Left renal pelvis (tissue), 4 donors: Measurements from ENCODE around the gene IRAK2. TPM values are rescaled to one million over a fixed set of nuclear protein-coding genes. Genes with fewer than 3 reads are reported as not detected.
"Not testable (repeated sequence)": the region's sequence is repeated elsewhere in the genome, so short reads cannot be mapped to it uniquely, and the experiment has no call there.

Experiments
- DNase-seq, 4 donors: peaks; one replicate each; pipeline ENCODE4 v3.0.0-alpha.2; 2013; ENCODE audit warnings: low read depth in 4 of 4, low spot score in 3 of 4
- polyA plus RNA-seq, 4 donors: library from polyadenylated mRNA; unstranded; fragments of 120-200 nt; gene quantifications; one replicate each; pipeline ENCODE4 v1.2.1, GENCODE V29; 2013; ENCODE audit not compliant: insufficient read length in 4 of 4

IRAK2 gene
- polyA plus RNA-seq, 4 donors, result 0.63 to 0.95 (median 0.73) TPM

DNA sequence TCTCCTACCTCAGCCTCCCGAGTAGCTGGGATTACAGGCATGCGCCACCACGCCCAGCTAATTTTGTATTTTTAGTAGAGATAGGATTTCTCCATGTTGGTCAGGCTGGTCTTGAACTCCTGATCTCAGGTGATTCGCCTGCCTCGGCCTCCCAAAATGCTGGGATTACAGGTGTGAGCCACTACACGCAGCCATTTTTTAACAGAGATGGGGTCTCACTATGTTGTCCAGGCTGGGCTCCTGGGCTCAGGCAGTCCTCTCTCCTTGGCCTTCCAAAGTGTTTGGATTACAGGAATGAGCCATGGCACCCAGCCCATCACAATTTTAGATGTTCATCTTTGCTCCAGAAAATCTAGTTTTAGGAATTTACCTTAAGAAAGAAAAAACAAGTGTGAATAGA lies 6.2 kb upstream of the IRAK2 start:
- DNase-seq, result not testable (repeated sequence)

DNA sequence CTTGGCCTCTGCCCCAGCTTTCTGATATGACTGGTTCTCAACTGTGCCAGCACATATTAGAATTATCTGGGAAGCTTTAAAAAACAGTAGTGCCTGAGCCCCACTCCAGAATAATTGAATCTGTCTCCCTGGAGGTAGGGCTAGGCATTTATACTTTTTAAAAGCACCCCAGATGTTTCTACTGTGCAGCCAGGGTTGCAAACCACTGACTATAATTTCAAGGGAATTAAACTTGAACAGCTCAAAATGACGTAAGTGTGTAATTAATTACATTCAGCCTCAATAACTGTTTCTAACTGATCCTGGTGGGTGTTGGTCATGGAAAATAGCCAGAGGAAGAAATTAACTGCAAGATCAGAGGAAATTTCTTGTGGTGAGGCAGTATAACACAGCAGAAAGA lies 4.4 kb upstream of the IRAK2 start:
- no peak for DNase-seq

DNA sequence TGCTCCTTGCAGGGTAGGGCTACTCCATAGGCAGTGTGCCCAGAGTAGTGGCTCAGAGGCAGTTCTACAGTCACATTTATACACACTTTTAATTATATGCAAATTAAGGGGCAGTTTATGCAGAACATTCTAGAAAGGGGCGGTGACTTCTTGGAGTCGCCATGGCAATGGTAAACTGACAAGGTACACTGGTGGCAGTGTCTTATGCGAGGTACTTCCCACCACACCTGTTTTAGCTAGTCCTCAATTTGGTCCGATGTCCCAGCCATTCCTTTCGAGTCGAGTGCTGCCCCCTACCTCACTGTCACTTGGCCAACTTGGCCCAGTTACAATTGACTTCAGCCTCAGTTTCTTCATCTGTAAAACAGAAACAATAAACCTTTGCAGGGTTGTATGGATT lies 3.8 kb upstream of the IRAK2 start:
- DNase-seq, result no peak

DNA sequence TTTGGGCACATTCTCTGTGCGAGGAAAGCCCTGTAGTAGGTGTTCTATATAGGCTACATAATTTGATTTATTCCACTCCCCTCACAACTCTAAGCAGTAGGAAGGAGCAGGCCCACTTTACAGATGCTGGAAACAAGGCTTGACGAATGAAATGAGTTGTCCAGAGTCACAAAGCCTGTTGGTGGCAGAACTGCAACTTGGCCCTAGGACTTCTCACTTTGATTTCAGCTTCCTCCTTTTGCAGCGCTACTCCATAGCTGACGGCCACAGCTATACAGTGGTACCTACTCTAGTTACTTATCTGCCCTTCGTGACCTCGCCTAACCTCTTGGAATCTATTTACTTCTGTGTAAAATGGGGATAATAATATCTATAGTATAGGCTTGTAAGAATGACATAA lies 2.5 kb upstream of the IRAK2 start:
- no peak for DNase-seq

DNA sequence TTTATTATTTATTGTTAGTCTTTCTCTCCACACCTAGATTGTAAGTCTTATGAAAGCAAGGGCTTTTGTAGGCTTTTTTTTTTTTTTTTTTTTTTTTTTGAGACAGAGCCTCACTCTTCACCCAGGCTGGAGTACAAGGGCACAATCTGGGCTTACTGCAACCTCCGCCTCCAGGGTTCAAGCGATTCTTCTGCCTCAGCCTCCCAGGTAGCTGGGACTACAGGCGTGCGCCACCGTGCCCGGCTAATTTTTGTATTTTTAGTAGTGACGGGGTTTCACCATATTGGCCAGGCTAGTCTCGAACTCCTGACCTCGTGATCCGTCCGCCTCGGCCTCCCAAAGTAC lies 546 bp upstream of the IRAK2 start:
- not testable (repeated sequence) for DNase-seq

DNA sequence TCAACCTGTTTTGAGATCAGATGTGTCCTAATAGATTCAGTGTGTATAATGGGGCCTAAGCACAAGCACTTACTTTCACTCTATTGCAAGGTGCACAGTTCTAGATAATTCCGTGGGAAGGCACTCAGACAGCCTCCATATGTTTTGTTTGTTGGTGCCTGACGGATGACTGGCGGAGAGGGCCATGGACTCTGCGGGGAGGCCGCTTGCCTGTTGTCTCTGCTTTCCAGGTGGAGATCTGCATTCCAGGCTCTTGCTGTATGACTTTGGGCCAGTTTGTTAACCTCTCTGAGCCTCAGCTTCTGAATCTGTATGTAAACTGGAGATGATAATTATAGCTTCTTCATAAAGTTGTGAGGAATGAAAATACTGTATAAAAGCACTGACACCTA lies 1.5 kb downstream of the IRAK2 start:
- no peak for DNase-seq

DNA sequence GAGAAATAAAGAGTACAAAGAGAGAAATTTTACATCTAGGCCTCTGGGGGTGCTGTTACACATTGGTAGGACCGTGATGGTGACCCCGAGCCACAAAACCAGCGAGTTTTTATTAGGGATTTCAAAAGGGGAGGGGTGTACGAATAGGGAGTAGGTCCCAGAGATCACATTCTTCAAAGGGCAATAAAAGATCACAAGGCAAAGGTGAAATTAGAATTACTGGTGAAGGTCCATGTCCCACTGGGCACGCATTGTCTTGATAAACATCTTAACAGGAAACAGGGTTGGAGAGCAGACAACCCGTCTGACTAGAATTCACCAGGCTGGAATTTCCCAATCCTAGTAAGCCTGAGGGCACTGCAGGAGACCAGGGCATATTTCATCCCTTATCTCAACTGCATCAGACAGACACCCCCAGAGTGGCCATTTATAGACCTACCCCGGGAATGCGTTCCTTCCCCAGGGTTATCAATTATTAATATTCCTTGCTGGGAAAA lies 4.3 kb downstream of the IRAK2 start:
- DNase-seq, result no peak

DNA sequence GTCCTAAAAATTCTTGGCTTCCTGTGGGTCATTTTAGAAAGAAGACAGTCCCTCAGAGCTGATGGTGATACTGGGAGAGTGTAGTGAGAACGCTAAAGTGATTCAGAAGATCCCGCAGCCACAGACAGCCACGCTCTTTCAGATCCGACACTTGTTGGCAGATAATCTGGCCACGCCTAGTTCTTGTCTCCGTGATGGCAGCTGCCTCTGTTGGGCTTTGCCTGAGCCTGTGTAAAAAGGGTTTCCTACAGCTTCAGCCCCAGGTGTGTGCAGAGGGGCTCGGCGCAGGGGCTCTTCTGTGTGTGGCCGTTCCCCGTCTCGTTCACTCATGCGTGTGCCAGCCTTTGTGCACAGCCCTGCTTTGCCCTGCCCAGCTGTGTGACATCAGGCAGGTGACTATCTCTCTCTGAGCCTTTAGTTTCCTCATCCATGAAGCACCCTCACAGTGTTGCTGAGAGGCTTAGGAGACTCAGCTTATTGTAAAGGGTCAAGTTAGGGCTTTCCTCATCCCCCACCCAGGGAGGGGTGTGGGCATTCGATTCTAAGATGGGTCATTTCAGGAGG lies 6.3 kb downstream of the IRAK2 start:
- no peak for DNase-seq

DNA sequence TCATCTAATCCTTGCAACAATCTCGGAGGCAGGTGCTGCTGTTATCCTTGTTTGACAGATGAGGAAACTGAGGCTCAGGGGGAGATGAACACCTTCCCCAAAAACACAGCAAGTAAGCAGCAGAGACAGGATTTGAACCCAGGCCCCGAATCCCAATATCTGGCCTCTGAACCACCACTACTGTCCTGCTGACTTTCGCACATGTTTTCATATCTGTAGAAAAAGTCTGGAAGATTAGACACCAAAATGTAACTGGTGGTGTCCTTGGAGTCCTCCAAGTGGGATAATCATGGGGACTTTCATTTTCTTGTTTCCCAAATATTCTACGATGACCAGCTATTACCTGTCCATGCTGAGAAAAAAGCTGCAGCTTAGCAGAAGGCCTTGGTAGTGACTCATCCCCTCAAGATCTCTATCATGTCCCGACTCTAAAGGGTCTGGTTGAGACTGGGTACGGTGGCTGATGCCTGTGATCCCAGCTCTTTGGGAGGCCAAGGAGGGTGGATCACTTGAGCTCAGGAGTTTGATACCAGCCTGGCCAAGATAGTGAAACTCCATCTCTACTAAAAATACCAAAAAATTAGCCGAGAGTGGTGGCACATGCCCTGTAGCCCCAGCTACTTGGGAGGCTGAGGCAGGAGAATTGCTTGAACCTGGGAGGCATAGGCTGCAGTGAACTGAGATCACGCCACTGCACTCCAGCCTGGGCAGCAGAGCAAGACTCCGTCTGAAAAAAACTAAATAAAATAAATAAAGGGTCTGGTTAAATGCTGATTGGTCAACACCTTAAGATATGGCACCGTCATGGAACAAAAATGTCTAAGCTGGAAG lies 8.6 kb downstream of the IRAK2 start:
- DNase-seq, result no peak

DNA sequence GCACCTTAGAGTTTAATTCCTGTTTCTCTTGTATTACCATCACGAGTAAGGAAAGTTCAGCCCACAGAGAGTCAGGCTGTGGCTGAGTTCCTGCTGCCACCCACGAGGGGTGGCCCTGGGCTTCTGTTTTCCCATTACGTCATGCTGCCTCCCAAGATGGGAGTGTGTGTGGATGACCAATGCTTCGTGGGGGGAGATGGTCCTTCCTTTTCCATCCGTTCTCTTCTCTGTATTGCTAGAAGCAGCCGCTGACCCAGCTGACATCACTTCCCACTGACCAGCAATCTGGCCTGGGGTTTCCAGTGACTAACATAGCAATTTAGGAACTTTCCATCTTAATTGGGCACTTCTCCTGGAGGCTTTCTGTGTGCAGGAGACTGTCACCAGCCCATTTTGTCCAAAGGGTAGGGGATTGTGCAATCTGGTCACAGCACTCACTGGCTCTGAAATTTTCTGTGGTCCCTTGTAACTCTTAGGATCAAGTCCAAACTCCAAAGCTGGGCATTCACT lies 9.3 kb downstream of the IRAK2 start:
- DNase-seq, result no peak

DNA sequence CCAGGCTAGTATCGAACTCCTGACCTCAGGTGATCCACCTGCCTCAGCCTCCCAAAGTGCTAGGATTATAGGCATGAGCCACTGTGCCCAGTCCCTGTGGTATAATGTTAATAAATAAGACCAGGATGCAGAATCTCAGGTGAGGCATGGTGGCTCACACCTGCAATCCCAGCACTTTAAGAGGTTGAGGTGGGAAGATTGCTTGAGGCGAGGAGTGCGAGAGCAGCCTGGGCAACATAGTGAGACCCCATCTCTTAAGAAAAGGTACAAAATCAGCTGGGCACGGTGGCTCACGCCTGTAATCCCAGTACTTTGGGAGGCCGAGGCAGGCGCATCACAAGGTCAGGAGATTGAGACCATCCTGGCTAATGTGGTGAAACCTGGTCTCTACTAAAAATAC lies 10.6 kb downstream of the IRAK2 start:
- not testable (repeated sequence) for DNase-seq

DNA sequence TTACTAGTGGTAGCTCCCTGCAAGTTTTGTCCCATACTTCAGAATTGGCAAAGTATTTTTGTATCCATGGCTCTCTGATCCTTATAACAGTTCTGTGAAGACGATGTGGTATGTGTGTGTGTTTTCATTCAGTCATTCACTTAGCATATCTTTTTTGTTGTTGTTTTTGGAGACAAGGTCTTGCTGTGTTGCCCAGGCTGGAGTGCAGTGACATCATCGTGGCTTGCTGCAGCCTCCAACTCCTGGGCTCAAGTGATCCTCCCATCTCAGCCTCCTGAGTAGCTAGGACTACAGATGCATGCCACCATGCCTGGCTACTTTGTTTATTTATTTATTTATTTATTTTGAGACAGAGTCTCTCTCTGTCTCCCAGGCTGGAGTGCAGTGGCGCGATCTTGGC lies 11.4 kb downstream of the IRAK2 start:
- DNase-seq, result not testable (repeated sequence)

DNA sequence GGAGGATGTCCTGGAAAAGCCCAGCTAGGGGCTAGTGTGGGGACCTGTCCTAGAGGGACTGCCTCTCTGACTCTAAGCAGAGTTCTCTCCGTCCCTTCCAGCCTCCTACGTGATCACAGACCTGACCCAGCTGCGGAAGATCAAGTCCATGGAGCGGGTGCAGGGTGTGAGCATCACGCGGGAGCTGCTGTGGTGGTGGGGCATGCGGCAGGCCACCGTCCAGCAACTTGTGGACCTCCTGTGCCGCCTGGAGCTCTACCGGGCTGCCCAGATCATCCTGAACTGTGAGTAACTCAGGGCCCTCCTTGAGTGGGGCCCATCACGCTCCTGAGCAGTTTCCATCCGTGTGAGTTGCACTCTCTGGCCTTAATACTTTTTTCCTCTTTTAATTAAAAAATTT lies 13.0 kb downstream of the IRAK2 start:
- DNase-seq, result no peak

DNA sequence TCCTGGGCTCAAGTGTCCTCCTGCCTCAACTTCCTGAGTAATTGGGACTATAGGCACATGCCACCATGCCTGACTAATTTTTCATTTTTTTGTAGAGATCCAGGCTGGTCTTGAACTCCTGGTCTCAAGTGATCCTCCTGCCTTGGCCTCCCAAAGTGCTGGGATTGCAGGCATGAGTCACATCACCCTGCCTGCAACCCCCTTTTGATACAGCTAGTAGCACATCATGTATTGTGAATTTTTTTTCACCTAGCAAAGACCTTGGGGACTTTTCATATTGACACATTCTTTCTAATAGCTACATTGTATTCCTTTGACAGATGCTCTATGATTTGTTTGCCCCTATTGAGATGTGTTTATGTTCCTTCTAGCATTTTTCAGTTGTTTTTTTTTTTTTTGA lies 14.2 kb downstream of the IRAK2 start:
- DNase-seq, result no peak

DNA sequence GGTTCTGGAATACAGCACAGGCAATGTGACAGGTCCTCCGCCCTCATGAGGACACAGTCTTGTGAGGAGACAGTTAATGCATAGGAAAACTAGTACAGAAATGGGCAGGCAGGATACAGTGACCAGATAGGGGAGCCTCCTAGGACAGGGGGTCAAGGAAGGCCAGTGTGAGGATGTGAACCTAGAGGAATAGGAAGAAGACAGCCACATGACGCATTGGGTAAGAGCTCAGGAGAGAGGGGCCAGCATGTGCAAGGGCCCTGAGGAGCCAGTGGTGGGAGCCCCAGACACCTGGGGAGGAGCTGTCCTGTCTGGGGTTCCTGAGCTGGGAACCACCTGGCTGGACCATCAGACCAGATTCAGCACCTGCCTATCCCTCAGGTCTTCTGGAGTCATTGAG lies 15.6 kb downstream of the IRAK2 start:
- no peak for DNase-seq

DNA sequence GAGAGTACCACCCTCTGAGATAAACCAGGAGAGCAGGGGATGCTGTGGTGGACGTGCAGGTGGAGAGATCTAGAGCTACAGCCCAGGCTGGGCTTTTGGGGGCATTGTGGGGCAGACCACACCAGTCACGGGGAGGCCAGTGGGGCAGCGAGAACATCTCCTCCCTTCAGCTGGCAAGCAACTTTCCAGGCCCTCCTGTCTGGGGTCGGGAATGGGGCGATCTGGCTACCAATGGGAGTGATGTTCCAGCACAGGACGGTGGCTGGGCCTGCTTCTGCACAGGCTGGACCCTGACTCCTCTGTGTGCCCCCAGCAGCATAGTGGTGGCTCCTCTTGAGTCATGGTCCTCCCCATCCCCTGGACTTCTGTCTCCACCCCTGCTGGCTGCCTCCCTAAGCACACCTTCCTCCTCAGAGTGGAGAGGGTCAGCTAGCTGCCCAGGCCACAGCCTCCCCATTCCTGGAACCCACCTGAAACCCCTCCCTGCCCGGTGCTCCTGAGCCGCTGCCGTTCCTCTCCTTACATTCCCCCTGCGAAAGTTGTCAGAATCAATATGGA lies 16.1 kb downstream of the IRAK2 start:
- DNase-seq, result no peak

DNA sequence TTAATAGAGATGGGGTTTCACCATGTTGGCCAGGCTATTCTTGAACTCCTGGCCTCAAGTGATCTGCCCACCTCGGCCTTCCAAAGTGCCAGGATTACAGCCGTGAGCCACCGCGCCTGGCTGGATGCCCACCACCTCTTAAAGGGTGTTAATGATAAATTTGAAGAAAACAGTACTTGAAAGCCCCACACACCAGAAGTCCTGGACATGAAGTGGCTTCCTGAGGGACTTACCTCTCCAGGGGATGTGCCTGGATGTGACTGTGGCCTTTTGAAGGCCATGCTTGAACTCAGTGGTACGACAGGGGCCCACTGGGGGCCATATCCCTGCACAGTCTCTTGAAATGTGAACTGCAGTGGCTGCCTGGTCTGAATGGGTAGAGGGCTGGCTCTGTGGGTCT lies 18.2 kb downstream of the IRAK2 start:
- no peak for DNase-seq

DNA sequence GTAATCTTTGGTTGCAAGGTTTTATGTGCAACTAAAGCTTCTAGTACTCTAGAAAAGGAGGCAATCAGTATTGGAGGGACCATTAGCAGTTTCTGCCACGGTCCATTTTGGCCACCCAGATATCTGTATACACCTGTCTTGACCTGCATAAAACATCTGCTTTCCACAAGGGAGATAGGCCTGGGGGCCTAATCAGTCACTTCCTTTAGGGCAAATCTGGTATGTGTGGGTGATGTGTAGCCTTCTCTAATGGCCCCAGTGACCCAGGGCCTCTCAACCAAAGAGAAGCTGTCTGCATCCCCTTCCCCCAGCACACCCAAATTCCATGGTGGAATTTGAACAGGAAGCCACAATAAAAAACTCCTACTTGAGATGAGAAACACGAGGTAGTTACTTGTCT lies 19.5 kb downstream of the IRAK2 start:
- DNase-seq, result no peak

DNA sequence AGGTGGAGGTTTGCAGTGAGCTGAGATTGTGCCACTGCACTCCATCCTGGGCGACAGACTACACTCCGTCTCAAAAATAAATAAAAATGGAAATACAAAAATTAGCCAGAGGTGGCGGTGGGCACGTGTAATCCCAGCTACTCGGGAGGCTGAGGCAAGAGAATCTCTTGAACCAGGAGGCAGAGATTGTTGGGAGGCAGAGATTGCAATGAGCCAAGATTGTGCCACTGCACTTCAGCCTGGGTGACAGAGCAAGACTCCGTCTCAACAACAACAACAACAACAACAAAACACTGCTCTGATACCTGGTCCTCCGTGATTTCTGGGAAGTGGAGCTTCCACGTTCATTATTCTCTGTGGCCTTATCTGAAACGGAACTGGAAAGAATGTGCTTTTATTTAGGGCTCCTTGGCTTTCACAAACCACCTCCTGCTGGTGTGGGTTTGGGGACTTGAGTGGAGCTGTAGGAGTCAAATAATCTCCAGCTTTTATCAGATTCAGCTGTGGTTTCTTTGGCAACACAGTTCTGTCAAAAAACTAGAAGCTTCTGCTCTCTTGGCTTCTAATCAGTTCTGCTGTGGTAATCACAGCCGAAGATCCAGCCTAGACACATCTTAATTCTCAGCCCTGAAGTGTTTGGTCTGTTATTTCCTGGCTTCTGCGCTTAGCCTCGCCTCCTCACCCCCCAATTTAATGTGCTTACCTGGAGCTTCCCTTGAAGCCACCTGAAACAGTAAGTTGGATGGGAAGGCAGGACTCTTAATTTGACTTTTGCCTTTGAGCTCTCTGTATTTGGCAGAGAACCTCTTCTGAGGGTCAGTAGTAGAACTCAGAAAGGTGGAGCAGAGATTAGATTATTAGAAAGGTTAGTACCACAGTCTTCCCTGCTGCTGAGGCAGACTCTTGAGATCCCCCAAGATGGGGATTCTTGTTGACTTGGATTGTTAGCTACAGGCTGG lies 21.4 kb downstream of the IRAK2 start:
- no peak for DNase-seq

DNA sequence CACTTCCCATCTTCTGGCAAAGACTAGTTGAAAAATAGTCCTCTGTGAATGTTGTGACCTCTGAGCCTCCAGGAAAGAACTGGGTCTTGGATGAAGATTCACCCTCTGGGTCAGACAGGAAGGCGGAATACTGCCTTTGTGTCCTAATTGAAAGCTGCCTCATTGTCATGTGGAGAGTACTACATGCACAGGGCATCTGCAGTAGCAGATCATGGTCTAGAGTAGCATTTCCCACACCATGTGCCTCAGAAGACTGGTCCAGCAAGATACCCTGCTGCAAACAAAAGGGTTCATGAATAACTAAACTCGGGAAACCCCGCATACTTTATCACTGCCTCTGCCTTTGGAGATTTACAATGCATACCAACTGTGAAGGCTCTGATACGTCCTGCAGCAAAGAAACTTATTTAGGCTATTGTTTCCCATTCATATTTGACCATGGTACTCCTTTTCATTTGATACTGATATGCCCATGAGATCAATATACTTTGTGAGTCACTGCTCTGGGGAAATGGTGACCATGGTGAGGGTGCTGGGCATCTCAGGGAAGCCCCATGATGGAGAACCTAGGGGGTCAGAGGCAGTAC lies 22.7 kb downstream of the IRAK2 start:
- DNase-seq, result no peak
